Measurements from ENCODE around the gene APOL3. TPM values are rescaled to one million over a fixed set of nuclear protein-coding genes. Genes with fewer than 3 reads are reported as not detected.
"Not testable (repeated sequence)": the region's sequence is repeated elsewhere in the genome, so short reads cannot be mapped to it uniquely, and the experiment has no call there.

Gene APOL3
- total RNA-seq, 1 experiment from 2014 or later = not detected

DNA sequence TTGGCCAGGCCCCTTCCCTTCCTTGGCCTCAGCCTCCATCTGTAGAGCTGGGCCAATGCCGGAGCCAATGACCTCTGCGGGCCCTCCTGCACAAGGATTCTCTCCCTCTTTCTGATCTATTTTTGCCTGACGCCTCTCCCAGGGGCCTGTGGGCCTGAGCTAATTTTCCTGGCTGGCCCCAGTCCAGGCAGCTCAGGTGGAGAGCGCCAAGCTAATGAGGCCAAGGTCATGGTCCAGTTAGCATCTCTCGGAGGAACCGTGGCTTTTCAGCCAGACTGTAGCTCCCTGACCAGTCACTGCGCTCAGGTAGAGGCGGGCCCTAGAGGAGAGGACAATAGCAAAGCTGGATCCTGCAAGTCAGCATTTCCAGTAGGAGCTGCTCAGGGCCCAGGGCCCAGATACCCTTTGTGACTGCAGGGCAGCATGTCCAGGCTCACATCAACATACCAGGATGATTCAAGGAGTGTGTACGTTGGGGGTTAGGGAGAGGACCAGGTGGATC is 43.5 kb downstream of the APOL3 start:
- no peak overlapping the region for H3K27ac ChIP-seq
- no peak for DNase-seq
- H3K27me3 ChIP-seq = no peaks in the 10 kb centered on the region
- H3K4me3 ChIP-seq = no peak overlapping the region
- no peaks in the 10 kb centered on the region for H3K9me3 ChIP-seq (replicated peaks)
- no peaks in the 10 kb centered on the region for H3K36me3 ChIP-seq
- no peaks in the 10 kb centered on the region for H3K4me1 ChIP-seq

DNA sequence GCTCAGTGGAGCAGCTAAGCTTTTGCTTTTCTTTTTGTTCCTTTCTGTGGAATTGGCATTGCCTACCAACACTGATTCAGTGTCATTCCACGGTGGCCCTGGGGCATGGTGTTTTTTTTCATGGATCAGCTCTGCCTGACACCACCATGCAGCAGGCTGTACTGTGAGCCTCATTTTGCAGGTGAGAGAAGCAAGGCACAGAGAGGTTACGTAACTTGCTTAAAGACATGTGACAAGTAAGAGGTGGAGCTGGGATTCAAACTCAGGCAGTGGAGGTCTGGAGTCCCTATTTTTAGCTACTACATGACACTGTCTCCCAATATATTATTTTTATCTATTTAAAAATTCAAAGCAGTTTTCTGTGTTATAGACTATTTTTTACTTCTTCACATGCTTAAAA is 44.4 kb downstream of the APOL3 start:
- no peak overlapping the region for H3K4me3 ChIP-seq
- no peaks in the 10 kb centered on the region for H3K36me3 ChIP-seq
- no peaks in the 10 kb centered on the region for H3K9me3 ChIP-seq (replicated peaks)
- no peaks in the 10 kb centered on the region for H3K4me1 ChIP-seq
- H3K27ac ChIP-seq = no peak overlapping the region
- no peaks in the 10 kb centered on the region for H3K27me3 ChIP-seq
- DNase-seq = no peak

DNA sequence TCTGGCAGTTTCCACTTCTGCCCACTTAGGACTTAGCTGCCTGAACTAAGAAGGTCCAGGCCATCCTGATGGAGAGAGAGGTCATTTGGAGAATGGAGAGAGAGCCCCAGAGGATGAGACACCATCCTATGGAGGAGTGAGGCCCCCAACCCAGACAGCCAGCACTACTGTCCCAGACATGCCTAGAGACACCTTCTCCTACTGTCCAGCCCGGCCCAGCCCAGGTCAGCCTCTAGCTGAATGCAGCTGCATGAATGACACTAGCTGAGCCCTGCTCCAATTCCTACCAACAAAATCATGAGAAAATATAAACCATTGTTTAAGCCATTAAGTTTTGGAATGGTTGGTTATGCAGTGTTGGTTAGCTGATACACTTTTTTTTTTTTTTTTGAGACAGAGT is 47.4 kb downstream of the APOL3 start:
- no peaks in the 10 kb centered on the region; the same call in 1 of the 2 replicates for H3K4me1 ChIP-seq
- no peak overlapping the region for H3K4me3 ChIP-seq
- H3K27me3 ChIP-seq = no peaks in the 10 kb centered on the region
- no peak overlapping the region for H3K27ac ChIP-seq
- no peaks in the 10 kb centered on the region for H3K36me3 ChIP-seq
- H3K9me3 ChIP-seq (replicated peaks) = no peaks in the 10 kb centered on the region
- DNase-seq = no peak

DNA sequence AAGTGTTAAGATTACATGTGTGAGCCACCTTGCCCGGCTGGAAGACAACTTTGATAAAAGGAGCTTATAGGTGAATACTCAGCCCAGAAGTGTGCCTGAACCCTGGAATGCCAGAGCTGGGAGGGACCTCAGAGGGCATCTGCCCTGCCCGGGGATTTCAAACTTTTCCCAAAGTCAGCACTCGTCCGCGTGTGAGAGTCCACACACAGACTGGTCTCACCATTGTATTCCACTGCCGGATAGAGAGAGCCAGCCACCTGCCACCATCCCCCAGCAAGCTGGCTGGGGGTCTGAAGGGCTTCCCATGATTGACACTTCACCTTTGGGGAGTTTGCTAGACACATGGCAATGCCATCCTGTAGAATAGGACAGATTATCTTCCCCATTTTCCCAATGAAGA is 49.2 kb downstream of the APOL3 start:
- Histone ChIP-seq H3K4me1 (no peaks in the 10 kb centered on the region; the same call in 1 of the 2 replicates), H3K36me3 (no peaks in the 10 kb centered on the region), H3K9me3 (replicated peaks) (no peaks in the 10 kb centered on the region), H3K27me3 (no peaks in the 10 kb centered on the region), H3K27ac (no peak overlapping the region), H3K4me3 (no peak overlapping the region)
- DNase-seq = no peak

DNA sequence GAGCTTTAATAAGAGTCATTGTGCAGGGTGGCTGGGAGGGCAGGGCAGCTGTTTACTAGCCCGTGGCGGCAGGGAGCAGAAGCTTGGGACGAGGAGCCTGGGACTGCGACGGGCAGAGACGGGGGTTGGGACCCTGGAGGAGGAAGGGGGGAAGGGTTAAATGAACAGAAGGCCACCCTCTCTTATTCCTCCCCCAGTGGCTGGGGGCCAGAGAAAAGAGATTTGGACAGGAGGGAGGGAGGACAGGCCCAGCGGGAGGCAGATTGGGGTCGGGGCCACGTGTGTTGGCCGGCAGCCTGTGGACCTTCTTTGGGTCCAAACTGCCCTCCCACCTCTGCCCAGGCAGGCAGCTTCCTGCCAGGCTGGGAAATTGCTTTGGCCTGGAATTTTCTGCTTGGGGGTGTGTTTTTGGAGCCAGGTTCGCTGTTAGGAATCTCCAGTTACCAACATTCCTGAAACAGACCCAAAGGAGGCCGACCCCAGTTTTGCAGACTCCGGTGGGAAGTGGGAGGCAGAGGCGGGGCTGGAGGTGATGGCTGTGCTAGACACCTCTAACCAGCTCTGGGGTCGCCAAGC is 50.2 kb downstream of the APOL3 start:
- Histone ChIP-seq H3K27ac (no peak overlapping the region), H3K27me3 (no peaks in the 10 kb centered on the region), H3K4me1 (no peaks in the 10 kb centered on the region; the same call in 1 of the 2 replicates), H3K9me3 (replicated peaks) (no peaks in the 10 kb centered on the region), H3K4me3 (peak overlapping the region; percentile 26; the same call in 1 of the 2 replicates), H3K36me3 (no peaks in the 10 kb centered on the region)
- peak in 1 of 2 experiments; percentile 23 for DNase-seq

DNA sequence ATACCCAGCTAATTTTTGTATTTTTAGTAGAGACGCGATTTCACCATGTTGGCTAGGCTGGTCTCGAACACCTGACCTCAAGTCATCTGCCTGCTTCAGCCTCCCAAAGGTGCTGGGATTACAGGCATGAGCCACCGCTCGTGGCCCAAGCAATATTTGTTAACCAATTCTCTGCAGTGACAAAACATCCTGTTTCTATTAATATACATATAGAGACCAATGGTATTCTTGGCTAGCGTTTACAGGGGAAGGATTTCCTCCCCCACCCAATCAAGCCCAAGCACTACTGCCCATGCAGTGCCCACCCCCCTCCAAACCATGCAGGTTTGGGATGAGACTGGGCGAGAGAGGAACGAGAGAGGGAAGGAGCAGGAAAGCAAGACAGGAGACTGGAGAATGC is 53.1 kb downstream of the APOL3 start:
- Histone ChIP-seq H3K4me3 (no peak overlapping the region), H3K27ac (no peak overlapping the region), H3K27me3 (no peaks in the 10 kb centered on the region), H3K4me1 (no peaks in the 10 kb centered on the region; the same call in 1 of the 2 replicates), H3K9me3 (replicated peaks) (no peaks in the 10 kb centered on the region), H3K36me3 (no peaks in the 10 kb centered on the region)
- DNase-seq = no peak

DNA sequence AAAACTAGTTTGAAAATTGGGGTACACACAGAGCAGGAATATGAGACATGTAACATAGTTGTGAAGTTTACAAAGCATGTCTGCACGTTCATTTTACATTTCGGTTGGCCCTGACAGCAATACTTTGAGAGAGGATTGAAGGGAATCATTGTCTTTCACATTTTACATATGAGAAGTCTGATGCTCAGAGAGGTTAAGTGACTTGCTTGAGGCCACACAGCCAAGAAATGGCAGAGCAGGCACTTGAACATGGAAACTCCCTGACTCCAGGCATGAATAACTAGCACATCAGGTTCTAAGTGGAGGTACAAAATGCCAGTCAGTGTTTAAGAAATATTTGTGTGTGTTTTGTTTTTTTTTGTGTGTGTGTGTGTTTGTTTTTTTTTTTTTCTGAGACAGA is 53.6 kb downstream of the APOL3 start:
- no peak for DNase-seq
- Histone ChIP-seq H3K27ac (no peak overlapping the region), H3K27me3 (no peaks in the 10 kb centered on the region), H3K4me1 (no peaks in the 10 kb centered on the region; the same call in 1 of the 2 replicates), H3K4me3 (no peak overlapping the region), H3K9me3 (replicated peaks) (no peaks in the 10 kb centered on the region), H3K36me3 (no peaks in the 10 kb centered on the region)

DNA sequence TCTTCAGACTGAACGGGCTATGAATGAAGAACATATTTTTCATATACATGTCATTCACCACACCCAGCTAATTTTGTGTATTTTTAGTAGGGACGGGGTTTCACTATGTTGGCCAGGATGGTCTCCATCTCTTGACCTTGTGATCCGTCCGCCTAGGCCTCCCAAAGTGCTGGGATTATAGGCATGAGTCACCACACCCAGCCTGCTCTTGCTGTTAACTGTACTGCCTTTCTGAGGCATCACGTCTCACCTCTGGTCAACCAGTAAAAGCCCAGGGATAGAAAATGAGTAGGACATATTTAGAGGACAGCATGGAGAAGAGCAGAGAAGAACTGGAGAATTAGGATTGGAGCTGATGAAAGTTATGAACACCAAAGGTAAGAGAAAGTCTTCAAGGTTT is 55.6 kb downstream of the APOL3 start:
- Histone ChIP-seq H3K27me3 (no peaks in the 10 kb centered on the region), H3K27ac (no peak overlapping the region), H3K9me3 (replicated peaks) (no peaks in the 10 kb centered on the region), H3K4me1 (no peaks in the 10 kb centered on the region), H3K36me3 (no peaks in the 10 kb centered on the region), H3K4me3 (no peak overlapping the region)
- no peak for DNase-seq

DNA sequence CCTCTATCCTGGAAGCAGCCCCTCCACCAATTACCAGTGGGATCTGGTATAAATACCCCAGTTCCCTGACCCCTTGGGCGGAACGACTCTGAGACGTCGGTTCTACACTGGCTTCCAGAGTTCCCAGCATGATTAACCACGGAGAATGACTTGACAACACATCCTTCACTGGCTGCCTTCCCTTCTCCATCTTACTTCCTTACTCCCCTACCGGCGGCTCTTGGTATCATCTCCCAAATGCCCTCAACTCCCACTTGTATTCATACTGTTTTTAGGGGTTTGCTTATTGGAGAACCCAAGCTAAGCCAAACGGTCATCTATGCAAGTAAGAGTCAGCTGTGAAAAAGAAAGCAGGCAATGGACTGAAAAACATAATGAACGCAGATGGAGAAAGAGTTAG is 56.1 kb downstream of the APOL3 start:
- no peak for DNase-seq

DNA sequence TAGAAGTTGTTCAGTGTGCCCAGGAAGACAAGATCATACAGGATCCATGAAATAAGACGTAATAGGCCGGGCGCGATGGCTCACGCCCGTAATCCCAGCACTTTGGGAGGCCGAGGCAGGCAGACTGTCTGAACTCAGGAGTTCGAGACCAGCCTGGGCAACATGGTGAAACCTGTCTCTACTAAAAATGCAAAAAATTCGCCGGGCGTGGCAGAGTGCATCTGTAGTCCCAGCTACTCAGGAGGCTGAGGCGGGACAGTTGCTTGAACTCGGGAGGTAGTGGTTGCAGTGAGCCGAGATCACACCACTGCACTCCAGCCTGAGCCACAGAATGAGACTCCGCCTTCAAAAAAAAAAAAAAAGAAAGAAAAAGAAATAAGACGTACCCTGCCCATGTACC is 56.7 kb downstream of the APOL3 start:
- Histone ChIP-seq H3K27me3 (no peaks in the 10 kb centered on the region), H3K4me3 (no peak overlapping the region), H3K36me3 (no peaks in the 10 kb centered on the region), H3K9me3 (replicated peaks) (no peaks in the 10 kb centered on the region), H3K4me1 (no peaks in the 10 kb centered on the region), H3K27ac (no peak overlapping the region)
- DNase-seq = no peak

More for the DNA sequence above, 56.1 kb downstream of the APOL3 start:
- no peaks in the 10 kb centered on the region for H3K4me1 ChIP-seq
- H3K9me3 ChIP-seq (replicated peaks) = no peaks in the 10 kb centered on the region
- no peaks in the 10 kb centered on the region for H3K36me3 ChIP-seq
- no peaks in the 10 kb centered on the region for H3K27me3 ChIP-seq
- no peak overlapping the region for H3K4me3 ChIP-seq
- H3K27ac ChIP-seq = no peak overlapping the region

DNA sequence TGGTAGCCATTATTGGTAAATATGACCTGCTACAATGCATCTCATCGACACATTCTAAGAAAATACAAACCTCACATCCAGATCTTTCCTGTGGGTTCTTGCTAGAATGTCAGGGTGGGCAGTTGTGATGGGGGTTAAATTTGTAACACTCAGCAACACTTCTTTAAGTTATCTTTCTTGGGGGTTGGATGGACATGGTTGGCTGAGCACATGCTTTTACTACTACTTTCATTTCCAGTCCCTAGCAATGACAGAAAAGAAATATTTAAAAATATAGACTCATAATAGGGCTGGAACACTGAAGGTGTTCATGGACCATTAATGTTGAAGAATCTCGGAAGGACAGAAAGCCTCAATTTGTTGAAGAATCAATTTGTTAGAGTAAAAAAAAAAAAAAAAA is 57.6 kb downstream of the APOL3 start:
- no peak overlapping the region for H3K4me3 ChIP-seq
- H3K9me3 ChIP-seq (replicated peaks) = no peaks in the 10 kb centered on the region
- no peaks in the 10 kb centered on the region for H3K36me3 ChIP-seq
- H3K4me1 ChIP-seq = no peaks in the 10 kb centered on the region
- DNase-seq = no peak
- no peaks in the 10 kb centered on the region for H3K27me3 ChIP-seq
- no peak overlapping the region for H3K27ac ChIP-seq

DNA sequence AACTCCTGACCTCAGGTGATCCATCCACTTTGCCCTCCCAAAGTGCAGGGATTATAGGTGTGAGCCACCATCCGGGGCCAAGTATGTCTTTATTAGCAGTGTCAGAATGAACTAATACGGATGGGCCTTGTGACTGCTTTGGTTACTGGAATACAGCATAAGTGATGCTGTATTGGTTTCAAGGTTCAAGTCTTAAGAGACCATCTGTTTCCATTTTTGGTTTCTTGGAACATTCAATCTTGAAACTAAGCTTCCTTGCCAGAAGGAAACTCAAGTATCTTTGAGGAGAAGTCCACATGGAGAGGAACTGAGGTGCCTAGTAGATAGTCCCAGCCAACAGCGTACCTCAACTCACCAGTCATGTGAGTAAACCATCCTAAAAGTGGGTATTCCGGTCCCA is 58.8 kb downstream of the APOL3 start:
- no peaks in the 10 kb centered on the region for H3K27me3 ChIP-seq
- H3K27ac ChIP-seq = no peak overlapping the region
- DNase-seq = no peak
- no peaks in the 10 kb centered on the region for H3K4me1 ChIP-seq
- no peak overlapping the region for H3K4me3 ChIP-seq
- H3K36me3 ChIP-seq = no peaks in the 10 kb centered on the region
- H3K9me3 ChIP-seq (replicated peaks) = no peaks in the 10 kb centered on the region

DNA sequence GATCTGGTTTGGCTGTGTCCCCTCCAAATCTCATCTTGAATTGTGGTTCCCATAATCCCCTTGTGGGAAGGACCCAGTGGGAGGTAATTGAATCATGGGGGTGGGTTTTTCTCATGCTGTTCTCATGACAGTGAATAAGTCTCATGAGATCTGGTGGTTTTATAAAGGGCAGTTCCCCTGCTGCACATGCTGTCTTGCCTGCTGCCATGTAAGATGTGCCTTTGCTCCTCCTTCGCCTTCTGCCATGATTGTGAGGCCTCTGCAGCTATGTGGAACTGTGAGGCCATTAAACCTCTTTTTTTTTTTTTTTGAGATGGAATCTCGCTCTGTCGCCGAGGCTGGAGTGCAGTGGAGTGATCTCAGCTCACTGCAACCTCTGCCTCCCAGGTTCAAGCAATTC is 59.6 kb downstream of the APOL3 start:
- DNase-seq; H3K4me3 ChIP-seq; H3K36me3 ChIP-seq; H3K9me3 ChIP-seq (replicated peaks); H3K4me1 ChIP-seq; H3K27ac ChIP-seq; H3K27me3 ChIP-seq: not testable (repeated sequence)

DNA sequence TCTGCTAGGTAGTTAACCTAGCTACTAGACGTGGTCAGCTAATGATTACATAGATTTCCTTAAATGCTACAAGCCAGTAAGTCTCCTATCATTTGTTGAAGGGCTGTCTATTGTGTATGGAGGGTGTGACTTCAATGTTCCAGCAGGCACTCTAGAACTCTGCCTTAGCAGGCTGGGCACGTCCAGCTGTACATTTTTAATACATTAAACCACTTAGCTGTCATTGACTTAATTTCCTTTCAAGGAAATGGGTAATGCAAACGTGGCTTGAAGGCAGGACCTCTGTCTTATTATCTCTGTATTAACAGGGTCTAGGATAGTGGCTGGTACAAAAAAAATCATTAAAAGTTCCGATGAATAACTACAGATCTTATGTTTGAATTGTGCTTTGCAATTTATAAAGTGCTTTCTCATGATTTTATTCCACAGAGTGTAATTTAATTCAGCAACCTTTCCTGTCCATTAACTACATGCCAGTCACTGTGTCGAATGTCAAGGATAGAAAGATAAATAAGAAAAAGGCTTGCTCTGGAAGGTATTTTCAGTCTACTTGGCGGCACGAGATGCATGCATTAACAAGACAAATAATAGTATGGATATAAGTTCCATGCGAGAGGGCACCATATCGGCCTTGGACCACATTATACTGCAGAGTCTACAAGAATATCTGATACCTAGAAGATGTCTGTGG is 60.3 kb downstream of the APOL3 start:
- Histone ChIP-seq H3K4me3 (no peak overlapping the region), H3K36me3 (no peaks in the 10 kb centered on the region)
- no peak for DNase-seq

DNA sequence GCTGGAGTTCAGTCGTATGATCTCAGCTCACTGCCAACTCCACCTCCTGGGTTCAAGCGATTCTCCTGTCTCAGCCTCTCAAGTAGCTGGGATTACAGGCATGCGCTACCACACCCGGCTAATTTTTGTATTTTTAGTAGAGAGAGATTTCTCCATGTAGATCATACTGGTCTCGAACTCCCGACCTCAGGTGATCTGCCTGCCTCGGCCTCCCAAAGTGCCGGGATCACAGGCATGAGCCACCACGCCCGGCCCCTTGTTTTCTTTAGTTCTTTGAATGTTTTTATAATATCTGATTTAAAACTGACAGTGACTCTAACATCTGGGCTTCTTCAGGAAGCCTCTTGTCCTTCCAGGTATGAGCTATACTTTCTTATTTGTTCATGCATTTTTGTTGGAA is 61.0 kb downstream of the APOL3 start:
- not testable (repeated sequence) for H3K4me3 ChIP-seq; DNase-seq; H3K27me3 ChIP-seq; H3K4me1 ChIP-seq; H3K9me3 ChIP-seq (replicated peaks); H3K36me3 ChIP-seq; H3K27ac ChIP-seq

More for the DNA sequence above, 60.3 kb downstream of the APOL3 start:
- Histone ChIP-seq H3K4me1 (no peaks in the 10 kb centered on the region), H3K9me3 (replicated peaks) (no peaks in the 10 kb centered on the region), H3K27ac (no peak overlapping the region), H3K27me3 (no peaks in the 10 kb centered on the region)

DNA sequence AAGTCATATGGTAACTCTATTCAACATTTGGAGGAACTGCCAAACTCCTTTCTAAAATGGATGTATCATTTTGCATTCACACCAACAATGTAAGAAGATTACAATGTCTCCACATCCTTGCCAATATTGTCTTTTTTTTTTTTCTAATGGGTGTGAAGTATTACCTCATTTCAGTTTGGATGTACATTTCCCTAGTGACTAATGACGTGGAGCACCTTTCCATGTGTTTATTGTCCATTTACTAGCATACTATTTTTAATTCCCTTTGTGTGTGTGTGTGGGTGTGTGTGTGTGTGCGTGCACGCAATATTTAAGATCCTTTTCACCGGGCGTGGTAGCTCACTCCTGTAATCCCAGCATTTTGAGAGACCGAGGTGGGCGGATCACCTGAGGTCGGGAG is 62.7 kb downstream of the APOL3 start:
- Histone ChIP-seq H3K9me3 (replicated peaks) (no peaks in the 10 kb centered on the region), H3K4me3 (no peak overlapping the region), H3K27me3 (no peaks in the 10 kb centered on the region), H3K4me1 (no peaks in the 10 kb centered on the region), H3K27ac (no peak overlapping the region), H3K36me3 (no peaks in the 10 kb centered on the region)
- DNase-seq = no peak
